Ascending aorta (tissue), 2 donors: ENCODE results near the gene ATP9A. TPM values are rescaled to one million over a fixed set of nuclear protein-coding genes. Genes with fewer than 3 reads are reported as not detected.
"Not testable (repeated sequence)": the region's sequence is repeated elsewhere in the genome, so short reads cannot be mapped to it uniquely, and the experiment has no call there.

ENCODE experiments used
- DNase-seq, 2 donors: peaks; one replicate each; pipeline ENCODE4 v3.0.0-alpha.2; 2019; ENCODE audit warnings: low spot score in 2 of 2
- H3K27ac ChIP-seq, 2 donors: fragments of 200-600 bp; sonication (generic); one replicate each; pipeline ENCODE4 v1.5.1; 2016 to 2017; ENCODE audit warnings: mild to moderate bottlenecking in 1 of 2
- H3K27me3 ChIP-seq: fragments of 200-600 bp; sonication (generic); one replicate; pipeline ENCODE4 v1.5.1; 2017
- H3K36me3 ChIP-seq, 2 donors: fragments of 200-600 bp; sonication (generic); one replicate each; pipeline ENCODE4 v1.5.1; 2016
- H3K4me1 ChIP-seq, 2 donors: fragments of 200-600 bp; sonication (generic); one replicate each; pipeline ENCODE4 v1.5.1; 2016 to 2017; ENCODE audit warnings: mild to moderate bottlenecking in 1 of 2
- H3K4me3 ChIP-seq, 2 donors: fragments of 200-600 bp; sonication (generic); one replicate each; pipeline ENCODE4 v1.5.1; 2016 to 2017; ENCODE audit warnings: mild to moderate bottlenecking in 1 of 2
- H3K9me3 ChIP-seq, 2 donors: fragments of 200-600 bp; sonication (generic); one replicate each; pipeline ENCODE4 v1.5.1; 2016
- intact Hi-C: fragments of 100-400 bp; cut with DNase I; formaldehyde crosslinking; loops from one replicate; pipeline ENCODE4 v1.15.1; 2023
- total RNA-seq: library from RNA; depleted of rRNA; stranded (reverse); fragments of >200 nt; gene quantifications from one replicate; pipeline ENCODE4 v1.1.0, GENCODE V29; 2016
- TF ChIP-seq, protein P1 (sequence below), 3 experiments: fragments of 200-600 bp in 2 of 3; fragments of 450-650 bp in 1 of 3; sonication (generic) in 2 of 3; IDR thresholded peaks; one replicate each; pipeline ENCODE4 v1.5.1; 2016 to 2019; ENCODE audit warnings: antibody characterized with exemption in 3 of 3, mild to moderate bottlenecking in 1 of 3, moderate library complexity in 1 of 3

ATP9A gene
- total RNA-seq, 1 donor from 2014 or later: 14.5 TPM

DNA sequence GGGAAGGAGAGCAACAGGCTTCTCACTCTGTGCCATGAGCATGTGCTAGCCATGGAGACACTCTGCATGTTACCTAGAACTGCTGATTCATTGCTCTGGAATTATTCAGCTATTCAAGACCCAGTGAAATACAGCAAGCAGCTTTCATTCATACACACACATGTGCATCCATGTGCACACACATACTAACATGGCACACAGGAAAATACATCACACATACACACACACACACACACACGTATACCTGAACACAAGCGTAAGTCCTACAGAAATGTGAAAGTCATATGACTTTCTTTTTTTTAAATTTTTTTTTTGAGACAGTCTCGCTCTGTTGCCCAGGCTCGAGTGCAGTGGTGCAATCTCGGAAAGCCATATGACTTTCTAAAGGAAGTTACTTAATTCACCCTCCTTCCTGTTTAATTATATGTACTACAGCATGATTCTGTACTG, 117.5 kb downstream of the ATP9A start:
- Histone ChIP-seq H3K4me3 (no peak overlapping the region), H3K4me1 (no peaks in the 10 kb centered on the region), H3K9me3 (no peaks in the 10 kb centered on the region), H3K36me3 (peaks cover 3 to 33% of the 10 kb centered on the region in 2 donors), H3K27ac (no peak overlapping the region), H3K27me3 (no peaks in the 10 kb centered on the region)
- DNase-seq: no peak
- TF ChIP-seq, protein P1, sequence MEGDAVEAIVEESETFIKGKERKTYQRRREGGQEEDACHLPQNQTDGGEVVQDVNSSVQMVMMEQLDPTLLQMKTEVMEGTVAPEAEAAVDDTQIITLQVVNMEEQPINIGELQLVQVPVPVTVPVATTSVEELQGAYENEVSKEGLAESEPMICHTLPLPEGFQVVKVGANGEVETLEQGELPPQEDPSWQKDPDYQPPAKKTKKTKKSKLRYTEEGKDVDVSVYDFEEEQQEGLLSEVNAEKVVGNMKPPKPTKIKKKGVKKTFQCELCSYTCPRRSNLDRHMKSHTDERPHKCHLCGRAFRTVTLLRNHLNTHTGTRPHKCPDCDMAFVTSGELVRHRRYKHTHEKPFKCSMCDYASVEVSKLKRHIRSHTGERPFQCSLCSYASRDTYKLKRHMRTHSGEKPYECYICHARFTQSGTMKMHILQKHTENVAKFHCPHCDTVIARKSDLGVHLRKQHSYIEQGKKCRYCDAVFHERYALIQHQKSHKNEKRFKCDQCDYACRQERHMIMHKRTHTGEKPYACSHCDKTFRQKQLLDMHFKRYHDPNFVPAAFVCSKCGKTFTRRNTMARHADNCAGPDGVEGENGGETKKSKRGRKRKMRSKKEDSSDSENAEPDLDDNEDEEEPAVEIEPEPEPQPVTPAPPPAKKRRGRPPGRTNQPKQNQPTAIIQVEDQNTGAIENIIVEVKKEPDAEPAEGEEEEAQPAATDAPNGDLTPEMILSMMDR (IDR thresholded peaks at IDR 0.05): no peak
- intact Hi-C loops: no loop called here

DNA sequence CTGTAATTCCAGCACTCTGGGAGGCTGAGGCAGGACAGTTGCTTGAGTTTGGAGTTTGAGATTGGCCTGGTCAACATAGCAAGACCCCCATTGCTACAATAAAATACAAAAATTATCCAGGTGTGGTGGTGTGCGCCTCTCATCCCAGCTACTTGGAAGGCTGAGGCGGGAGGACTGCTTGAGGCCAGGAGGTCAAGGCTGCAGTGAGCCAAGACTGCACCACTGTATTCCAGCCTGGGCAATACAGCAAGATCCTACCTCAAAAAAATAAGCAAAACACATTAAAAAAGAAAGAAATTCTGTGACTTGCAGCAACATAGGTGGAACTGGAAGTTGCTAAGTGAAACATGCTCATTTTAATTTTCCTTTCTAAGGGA, 119.6 kb downstream of the ATP9A start:
- TF ChIP-seq, protein P1 (IDR thresholded peaks at IDR 0.05): no peak
- Histone ChIP-seq H3K27me3 (no peaks in the 10 kb centered on the region), H3K9me3 (no peaks in the 10 kb centered on the region), H3K4me3 (no peak overlapping the region), H3K27ac (no peak overlapping the region), H3K36me3 (peaks cover 3 to 26% of the 10 kb centered on the region in 2 donors), H3K4me1 (no peaks in the 10 kb centered on the region)
- intact Hi-C loops: no loop called here
- DNase-seq: no peak

DNA sequence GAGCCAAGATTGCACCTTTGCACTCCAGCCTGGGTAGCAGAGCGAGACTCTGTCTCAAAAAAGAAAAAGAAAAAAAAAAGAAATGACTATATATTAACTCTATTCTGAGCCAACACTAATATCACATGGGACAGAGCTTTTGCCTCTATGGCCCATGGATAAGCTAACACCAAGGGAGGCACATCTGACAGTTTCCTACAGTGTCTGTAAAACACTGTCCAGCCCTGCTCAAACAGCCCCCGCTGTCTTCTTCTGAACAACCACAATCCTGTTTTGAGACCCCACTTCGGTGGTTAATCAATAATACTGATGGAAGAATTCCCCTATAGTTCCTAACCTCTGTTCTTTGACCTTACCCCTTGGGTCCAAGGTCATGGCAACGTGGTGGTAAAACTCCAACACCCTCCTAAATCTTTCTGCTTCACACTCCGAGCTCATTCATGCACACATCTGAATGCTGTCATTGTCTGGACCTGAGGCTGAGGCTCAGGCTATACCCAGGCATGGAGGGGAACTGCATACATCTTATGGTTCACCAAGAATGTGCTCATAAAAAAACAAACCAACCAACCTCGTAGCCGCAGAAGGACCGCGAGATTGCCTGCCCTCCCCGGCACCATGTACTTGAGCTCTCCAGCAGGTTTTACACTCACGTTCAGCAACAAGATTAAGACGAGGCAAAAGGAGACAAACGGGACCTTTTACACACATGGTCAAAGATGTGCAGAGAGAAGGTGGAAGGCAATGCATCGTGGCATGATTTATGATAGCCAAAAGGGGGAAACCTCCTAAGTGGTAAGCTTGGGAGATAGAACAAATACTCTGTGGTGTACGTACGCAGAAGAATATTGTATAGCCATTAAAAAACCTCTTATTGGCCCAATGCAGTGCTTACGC, 120.3 kb downstream of the ATP9A start:
- no peak overlapping the region for H3K27ac ChIP-seq
- TF ChIP-seq, protein P1 (IDR thresholded peaks at IDR 0.05): no peak

DNA sequence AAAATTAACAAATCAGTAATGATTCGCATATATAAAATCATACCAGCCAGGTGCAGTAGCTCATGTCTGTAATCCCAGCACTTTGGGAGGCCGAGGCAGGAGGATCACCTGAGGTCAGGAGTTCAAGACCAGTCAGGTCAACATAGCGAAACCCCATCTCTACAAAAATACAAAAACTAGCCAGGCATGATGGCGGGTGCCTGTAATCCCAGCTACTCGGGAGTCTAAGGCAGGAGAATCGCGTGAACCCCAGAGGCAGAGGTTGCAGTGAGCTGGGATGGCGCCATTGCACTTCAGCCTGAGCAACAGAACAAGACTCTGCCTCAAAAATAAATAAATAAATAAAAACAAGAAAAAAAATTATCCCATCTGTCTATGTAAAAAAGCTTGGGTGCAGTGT, 124.4 kb downstream of the ATP9A start:
- DNase-seq, intact Hi-C loops, H3K27me3 ChIP-seq, H3K9me3 ChIP-seq, H3K4me1 ChIP-seq, H3K27ac ChIP-seq, H3K4me3 ChIP-seq: not testable (repeated sequence)
- peaks cover 3 to 20% of the 10 kb centered on the region in 2 donors for H3K36me3 ChIP-seq

More for the DNA sequence above, 120.3 kb downstream of the ATP9A start:
- intact Hi-C loops: no loop called here
- Histone ChIP-seq H3K4me1 (no peaks in the 10 kb centered on the region), H3K9me3 (no peaks in the 10 kb centered on the region), H3K4me3 (no peak overlapping the region), H3K27me3 (no peaks in the 10 kb centered on the region), H3K36me3 (peaks cover 3 to 26% of the 10 kb centered on the region in 2 donors)
- DNase-seq: no peak

DNA sequence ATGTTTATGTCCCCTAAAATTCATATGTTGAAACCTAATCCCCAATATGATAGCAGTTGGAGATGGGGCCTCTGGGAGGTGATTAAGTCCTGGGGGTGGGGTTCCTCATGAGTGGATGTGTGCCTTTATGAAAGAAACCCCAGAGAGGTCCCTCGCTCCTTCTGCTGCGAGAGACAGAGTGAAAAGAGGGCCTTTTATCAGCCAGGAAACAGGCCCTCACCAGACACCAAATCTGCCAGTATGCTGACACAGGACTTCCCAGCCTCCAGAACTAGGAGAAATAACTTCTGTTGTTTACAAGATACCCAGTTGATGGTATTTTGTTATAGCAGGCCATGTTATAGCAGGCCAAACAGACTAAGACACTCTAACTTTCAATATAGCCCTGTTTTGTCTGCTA, 124.8 kb downstream of the ATP9A start:
- Histone ChIP-seq H3K4me1 (no peaks in the 10 kb centered on the region), H3K27ac (no peak overlapping the region), H3K27me3 (no peaks in the 10 kb centered on the region), H3K4me3 (no peak overlapping the region), H3K36me3 (peaks cover 3 to 19% of the 10 kb centered on the region in 2 donors), H3K9me3 (no peaks in the 10 kb centered on the region)
- TF ChIP-seq, protein P1 (IDR thresholded peaks at IDR 0.05): no peak
- intact Hi-C loops: no loop called here
- DNase-seq: no peak

DNA sequence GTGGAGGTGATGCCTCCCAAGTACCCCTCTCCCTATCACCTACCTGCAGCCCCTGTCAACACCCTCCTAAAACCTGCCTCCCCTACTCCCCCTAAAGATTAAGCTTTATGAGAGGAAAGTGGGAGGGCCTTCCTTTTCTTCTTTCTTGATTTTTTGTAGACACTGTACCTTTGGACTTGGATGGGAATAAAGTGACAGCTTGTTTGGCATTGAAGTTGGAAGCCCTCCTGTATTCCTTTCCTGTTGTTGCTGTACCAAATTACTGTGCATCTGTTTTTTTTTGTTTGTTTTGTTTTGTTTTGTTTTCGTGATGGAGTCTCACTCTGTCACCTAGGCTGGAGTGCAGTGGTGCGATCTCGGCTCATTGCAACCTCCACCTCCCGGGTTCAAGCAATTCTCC, 126.3 kb downstream of the ATP9A start:
- H3K27ac ChIP-seq: no peak overlapping the region
- intact Hi-C loops: no loop called here
- no peak overlapping the region for H3K4me3 ChIP-seq
- peaks cover 3 to 14% of the 10 kb centered on the region in 2 donors for H3K36me3 ChIP-seq
- H3K4me1 ChIP-seq: no peaks in the 10 kb centered on the region
- DNase-seq: no peak
- no peaks in the 10 kb centered on the region for H3K27me3 ChIP-seq
- TF ChIP-seq, protein P1 (IDR thresholded peaks at IDR 0.05): no peak
- no peaks in the 10 kb centered on the region for H3K9me3 ChIP-seq
